HG02759 (cell line): ENCODE data around the gene TAS2R50.

Experiments
- ATAC-seq: cut with Tn5 transposase; IDR thresholded peaks from one replicate; pipeline ENCODE4 v1.9.1; 2021; ENCODE audit warnings: mild to moderate bottlenecking, moderate library complexity; ENCODE audit not compliant: unreplicated experiment

Gene TAS2R50

GRCh38 chr12:10956085-10956484 lies 30.6 kb downstream of the TAS2R50 start:
- ATAC-seq, result no peak

- ATAC-seq, result no peak
Measured at GRCh38 chr12:10952645-10953044, 34.1 kb downstream of the TAS2R50 start.

- ATAC-seq, result no peak
Measured at GRCh38 chr12:10943167-10943566, 43.5 kb downstream of the TAS2R50 start.

- ATAC-seq, result no peak
Measured at GRCh38 chr12:10941916-10942607, 44.6 kb downstream of the TAS2R50 start.

GRCh38 chr12:10941369-10941768 lies 45.3 kb downstream of the TAS2R50 start:
- ATAC-seq, result no peak

GRCh38 chr12:10940389-10940788 lies 46.3 kb downstream of the TAS2R50 start:
- ATAC-seq, result no peak

- ATAC-seq, result no peak
Measured at GRCh38 chr12:10939163-10939562, 47.5 kb downstream of the TAS2R50 start, which contains the start of gene TAS2R14. Gene TAS2R14, minus strand, starts transcription at chr12:10939263. Its CDS starts 56 bp downstream, at chr12:10939207.

- ATAC-seq, result no peak
Measured at GRCh38 chr12:10936506-10936905, 50.2 kb downstream of the TAS2R50 start.
